GM18505 (cell line): ENCODE measurements around the gene FBXO41.
"Not testable (repeated sequence)": the region's sequence is repeated elsewhere in the genome, so short reads cannot be mapped to it uniquely, and the experiment has no call there.

Experiments used
- ATAC-seq: cut with Tn5 transposase; IDR thresholded peaks from one replicate; pipeline ENCODE4 v1.9.1; 2021; ENCODE audit not compliant: unreplicated experiment
- POLR2A ChIP-seq: IDR thresholded peaks from 4 replicates; pipeline ENCODE4 v1.6.1; 2011; ENCODE audit warnings: borderline replicate concordance; ENCODE audit not compliant: insufficient read depth, insufficient read length; ENCODE audit errors: extremely low read depth

Gene FBXO41

DNA sequence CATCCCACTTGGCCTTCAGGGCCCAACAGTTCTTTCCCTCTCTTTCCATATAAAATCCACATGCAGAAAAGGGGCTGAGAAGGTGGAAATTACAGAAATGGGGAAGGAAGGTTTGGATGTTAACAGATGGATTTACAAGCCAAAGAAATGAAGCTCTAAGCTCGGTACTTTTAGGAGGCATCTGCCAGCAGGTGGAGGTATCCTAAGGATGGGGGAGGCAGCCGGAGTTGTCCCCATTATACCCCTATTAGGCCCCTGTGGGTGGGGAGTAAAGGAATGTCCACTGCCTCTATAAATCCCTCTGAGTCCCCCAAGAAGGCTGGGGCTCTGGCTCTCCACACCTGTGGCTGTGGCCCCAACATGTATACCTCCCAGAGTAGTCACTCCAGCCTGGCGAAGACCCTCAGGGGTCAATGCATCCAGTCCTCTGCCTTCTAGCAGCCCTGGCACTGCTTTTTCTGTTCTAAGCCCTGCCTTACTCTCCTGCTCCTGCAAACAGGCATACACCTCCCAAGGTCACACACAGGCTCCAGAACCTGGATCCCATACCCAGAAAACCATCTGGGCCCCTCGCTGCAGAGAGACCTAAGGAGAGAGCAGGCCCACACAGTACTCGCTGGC is 1.2 kb downstream of the FBXO41 start:
- no peak for ATAC-seq

DNA sequence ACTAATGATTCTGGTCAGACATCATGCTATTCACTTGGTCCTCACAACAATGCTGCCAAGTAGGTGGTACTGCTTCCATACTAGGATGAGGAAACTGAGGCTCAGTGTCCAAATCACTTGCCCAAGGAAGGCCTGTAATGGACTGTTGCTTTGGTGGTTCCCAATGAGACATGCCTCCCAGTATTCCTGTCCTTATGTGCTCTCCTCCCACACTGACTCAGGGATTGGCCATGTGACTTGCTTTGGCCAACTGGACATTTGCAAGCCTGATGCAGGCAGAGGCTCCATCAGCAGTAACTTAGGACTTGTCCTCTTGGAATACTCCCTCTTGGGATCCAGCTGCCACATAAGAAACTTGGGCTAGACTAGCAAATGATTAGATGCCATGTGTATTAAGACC is 3.0 kb downstream of the FBXO41 start:
- no peak for TF ChIP-seq POLR2A
- ATAC-seq: no peak

More for the DNA sequence above, 1.2 kb downstream of the FBXO41 start:
- TF ChIP-seq POLR2A: no peak

DNA sequence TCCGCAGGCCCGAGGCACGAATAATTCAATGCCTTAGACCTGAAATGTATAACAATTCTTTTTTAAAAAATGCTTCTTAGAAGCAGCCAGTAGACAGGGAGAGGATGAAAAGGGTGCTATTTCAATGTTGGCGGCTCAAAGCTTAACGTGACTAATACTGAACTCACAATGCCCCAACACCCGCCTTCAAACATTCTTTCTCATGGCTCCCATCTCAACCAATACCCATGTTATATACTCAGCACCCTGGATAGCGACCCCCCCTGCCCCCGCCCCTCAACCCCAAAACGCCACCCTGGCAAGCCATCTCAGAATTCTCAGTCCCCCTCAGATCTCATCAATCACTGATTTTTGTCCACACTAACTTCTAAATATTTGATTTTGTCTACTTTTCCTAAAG is 4.4 kb downstream of the FBXO41 start:
- no peak for ATAC-seq
- TF ChIP-seq POLR2A: no peak

DNA sequence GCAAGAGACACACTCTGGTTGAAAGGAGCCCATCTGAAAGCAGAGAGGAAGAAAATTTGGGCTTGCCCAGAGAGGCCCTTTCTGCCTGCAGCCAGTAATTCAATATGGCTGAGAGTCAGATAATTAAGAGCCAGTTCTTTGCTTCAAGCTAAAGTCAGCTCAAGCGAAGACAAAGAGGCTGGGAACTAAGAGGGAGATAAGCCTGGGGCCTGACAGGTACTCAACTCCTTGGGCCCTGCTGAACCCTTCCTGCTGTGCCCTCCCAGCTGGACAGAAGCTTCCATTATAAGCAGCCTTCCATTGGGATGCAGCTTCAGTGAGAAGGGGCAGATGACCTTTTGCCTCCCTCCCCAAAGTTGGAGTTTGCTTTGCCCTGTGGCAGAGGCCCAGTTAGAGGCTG is 12.0 kb downstream of the FBXO41 start:
- TF ChIP-seq POLR2A: no peak
- no peak for ATAC-seq

DNA sequence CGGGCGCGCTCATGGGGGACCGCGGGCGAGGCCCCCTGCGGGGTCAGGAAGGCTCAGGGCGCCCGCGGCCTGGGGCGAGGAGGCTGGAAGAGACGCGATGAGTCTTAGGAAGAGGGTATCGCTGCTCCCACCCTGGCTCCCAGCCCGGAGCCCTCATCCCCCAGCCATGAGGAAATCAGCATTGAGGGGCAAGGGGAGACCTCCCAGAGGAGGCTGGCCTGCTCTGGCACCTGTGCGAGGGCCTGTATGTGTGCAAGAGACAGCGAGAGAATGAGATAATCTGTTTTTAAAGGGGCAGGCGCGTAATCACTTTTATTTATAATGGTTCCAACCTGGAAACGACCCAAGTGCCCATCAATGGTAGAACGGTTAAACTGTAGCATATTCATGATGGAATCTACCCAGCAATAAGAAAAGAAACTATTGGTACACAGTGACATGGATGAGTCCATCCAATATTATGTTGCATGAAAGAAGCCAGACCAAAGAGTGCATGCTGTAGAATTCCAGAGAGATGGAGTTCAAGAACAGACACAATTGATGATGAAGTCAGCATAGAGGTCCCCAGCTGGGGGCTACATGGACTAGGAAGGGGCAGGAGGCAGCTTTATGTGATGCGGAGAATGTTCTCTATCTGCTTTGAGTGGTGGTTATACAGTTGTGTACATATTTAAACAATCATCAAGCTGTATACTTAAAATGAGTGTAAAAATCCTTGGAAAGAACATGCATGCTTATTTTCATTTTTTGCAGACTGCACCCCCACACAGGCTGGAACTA is 14.4 kb downstream of the FBXO41 start:
- peak; percentile 5 for ATAC-seq
- TF ChIP-seq POLR2A: no peak

DNA sequence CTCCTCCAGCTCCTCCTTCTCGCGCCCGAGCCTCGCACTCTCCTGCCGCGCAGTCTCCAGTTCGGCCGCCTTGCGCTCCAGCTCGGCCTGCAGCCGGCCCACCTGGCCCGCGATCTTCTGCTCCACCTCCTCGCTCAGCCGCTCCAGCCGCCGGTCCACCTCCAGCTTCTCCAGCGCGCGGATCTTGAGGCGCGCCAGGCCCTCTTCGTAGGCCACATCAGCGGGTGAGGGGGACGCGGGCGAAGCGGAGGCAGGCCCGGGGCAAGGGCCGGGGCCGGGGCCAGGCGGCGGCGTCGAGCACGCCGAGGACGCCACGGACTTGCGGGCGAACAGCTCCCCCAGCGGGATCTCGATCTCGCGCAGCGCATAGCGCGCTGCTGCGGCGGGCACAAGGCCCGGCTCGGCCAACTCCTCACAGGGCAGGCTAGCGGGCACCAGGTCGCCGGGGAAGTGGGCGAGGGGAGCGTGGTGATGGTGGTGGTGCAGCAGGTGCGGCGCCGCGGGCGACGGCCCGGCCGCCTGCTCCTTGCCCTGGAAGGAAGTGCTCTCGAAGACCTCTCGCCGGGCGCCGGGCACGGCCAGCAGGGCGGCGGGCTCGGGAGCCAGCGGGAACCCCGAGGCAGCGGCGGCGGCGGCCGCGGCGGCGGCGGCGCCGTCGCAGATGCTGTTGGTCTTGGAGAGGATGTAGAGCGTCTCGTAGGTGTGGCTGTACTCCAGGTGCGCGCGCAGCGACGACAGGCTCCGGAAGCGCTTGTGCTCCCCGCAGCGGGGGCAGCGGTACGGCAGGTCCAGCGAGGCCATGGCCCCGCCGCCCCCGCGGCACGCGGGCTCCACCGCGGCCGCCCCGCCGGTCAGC is 15.2 kb downstream of the FBXO41 start:
- peak; percentile 74 for ATAC-seq
- peak; percentile 59 for TF ChIP-seq POLR2A

DNA sequence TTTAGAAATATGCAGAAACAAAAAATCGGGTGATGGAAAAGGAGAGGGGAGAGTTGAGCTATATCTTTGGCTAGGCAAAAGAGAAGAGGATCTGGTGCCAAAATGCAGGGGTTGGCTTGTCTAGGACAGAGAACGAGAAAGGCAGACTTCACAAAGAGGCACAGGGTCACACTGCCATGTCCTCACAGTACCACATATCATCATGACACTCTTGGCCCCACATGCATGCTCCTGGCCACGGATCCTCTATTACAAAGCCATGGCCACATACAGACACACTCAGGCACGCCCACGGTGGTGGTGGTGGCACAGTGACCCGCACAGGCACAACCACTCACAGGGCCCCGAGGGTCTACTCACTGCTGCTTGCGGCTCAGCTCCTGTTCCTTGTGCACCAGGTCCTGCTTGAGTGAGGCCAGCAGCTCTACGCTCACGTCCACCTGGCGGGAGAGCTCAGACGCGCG is 15.9 kb downstream of the FBXO41 start:
- no peak for TF ChIP-seq POLR2A
- no peak for ATAC-seq

DNA sequence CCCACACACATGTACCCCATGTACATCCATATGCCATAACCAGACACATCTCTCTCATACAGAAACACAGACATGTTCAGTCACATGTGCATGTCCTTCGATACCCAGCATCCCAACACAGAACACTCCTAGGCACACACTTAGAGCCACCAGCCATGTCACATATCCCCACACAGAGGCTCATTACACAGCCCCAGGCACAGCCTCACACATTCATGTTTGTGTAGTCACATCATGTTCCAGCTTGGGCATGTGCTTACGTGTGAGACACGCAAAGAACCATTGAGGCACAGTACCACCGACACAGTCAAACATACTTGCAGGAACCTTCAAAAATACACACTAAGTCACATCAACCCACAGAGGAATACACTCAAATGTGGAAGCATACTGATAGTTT is 17.3 kb downstream of the FBXO41 start:
- no peak for ATAC-seq
- no peak for TF ChIP-seq POLR2A

DNA sequence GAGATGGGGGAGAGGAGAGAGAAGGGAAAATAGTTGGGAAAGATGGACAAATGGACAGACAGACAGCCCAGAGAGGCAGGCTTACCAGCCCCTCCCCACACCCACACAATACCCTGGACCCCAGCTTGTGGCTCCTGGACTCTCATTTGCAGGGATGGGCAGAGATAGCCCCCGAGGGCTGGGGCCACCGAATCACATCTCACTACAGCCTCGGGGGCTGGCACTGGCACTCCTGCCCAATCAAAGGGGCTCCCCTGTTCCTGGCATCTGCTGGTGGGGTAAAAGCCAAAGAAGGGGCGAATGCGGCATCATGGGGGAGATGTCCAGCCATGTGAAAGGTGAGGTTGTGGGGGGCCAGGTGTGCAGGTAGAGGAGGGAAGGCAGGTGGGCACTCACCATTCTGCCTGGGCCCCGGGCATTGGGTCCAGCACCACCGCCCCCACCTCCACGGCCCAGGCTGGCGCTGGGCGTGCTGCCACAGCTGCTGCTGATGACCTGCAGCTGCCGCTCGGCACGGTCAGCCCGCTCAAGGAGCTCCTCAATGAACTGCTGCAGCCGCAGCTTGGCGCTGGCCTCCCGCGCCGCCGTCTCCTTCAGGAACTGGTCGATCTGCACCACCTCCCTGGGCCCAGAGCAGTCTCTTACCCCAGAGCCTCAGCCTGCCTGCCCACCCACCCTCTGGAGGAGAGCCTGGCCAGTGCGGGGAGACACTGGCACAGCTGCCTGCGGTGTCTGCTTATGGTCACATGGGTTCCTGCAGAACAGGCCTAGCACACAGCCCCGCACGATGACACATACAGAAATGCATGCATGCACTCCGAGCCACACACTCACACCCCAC is 18.0 kb downstream of the FBXO41 start:
- no peak for ATAC-seq
- no peak for TF ChIP-seq POLR2A

DNA sequence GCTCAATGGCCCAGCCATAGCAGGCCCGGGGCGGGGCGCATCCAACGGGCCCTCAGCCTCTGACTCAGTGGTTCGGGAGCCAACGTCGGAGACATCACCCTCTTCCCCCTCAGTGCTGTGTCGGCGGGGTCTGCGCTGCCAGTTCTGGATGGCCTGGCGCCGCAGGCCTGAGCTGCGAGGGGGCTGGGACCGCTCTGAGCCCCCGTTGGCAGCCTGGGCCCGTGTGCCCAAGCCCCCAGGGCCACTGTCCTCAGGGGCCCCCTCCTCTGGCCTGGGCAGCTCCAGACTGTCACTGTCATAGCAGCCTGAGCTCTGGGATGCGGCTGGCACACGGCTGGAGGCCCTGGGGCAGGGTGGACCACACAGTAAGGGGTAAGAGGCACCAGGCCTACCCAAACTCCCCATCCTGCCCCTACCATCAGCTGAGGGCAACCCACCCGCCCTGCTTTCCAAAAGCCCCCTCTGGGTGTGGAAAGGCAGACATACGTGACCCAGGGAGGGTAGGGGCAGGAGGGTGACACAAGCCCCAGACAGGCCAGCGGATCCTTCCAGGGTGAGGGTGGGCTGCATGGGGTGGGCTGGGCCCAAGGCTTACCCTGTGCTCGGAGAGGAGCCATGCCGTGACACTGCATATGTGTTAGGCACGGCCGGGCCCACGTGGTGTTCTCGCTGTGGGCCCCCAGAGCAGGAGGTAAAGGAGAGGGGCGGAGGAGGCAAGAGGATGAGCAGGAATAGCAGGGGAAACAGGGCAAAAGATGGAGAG is 18.8 kb downstream of the FBXO41 start:
- ATAC-seq: no peak
- TF ChIP-seq POLR2A: no peak

DNA sequence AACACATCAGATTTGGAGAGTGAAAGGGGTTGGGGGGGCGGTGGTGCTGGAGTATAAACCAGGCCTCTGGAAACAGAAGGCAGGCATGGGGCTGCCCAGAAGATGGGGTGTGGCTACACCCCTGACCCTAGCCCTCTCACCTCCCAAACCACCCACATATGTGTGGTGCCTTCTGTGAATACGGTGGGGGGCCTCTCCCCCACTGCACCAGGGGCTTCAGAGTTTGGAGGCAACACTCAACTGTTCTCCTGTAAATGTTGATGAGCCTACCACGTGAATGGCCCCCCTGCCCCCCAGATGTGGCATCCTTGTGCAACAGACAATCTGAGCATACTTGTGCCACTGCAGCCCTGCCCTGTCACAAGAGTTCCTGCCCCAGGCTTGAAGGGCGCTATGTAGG is 19.5 kb downstream of the FBXO41 start:
- no peak for TF ChIP-seq POLR2A
- no peak for ATAC-seq

DNA sequence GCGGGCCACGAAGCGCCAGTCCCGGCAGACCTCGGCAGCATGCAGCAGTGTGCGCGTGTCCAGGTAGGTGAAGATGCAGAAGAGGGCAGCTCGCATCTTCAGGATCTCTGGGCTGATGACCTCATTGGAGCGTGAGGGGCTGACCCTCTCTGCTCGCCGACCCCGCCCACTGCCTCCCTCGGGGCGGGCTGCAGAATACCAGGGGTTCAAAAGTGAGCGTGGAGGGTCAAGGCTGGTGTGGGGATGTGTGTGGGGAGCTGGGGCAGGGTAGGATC is 20.0 kb downstream of the FBXO41 start:
- no peak for TF ChIP-seq POLR2A
- ATAC-seq: no peak

DNA sequence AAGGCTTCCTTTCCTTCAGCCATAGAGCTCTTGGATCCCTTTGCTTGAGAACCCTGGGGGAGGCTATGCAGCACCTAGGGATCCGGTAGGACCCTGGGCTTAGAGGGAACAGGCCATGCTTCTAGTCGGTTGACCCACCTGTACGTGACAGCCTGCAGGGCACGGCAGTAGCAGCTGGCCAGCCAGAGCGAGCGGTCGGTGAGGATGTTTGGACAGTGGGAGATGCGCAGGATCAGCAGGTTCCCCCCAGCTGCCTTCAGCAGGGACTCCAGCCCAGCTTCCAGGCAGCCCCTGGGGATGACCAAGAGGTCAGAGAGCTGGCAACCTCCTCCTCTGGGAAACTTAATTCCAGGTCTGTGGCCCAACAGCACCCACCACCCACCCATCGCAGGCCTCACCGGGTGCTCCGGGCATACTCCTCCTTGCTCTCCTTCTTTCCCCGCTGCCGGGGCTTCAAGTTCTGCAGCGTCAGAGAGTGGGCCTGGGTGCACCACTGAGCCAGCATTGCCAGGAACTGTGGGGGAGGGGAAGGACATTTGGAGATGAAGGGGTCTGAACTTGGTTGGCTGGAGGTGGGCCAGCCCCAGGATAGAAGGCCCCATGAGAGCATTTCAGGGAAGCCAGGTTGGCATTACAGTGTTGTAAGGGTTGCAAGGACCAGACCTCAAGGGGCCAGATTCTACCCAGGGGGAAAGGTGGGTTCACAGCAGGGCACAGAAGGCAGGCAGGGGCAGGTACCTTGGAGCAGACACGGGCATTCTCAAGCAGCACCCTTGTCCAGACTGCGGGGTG is 20.5 kb downstream of the FBXO41 start:
- ATAC-seq: no peak
- no peak for TF ChIP-seq POLR2A

DNA sequence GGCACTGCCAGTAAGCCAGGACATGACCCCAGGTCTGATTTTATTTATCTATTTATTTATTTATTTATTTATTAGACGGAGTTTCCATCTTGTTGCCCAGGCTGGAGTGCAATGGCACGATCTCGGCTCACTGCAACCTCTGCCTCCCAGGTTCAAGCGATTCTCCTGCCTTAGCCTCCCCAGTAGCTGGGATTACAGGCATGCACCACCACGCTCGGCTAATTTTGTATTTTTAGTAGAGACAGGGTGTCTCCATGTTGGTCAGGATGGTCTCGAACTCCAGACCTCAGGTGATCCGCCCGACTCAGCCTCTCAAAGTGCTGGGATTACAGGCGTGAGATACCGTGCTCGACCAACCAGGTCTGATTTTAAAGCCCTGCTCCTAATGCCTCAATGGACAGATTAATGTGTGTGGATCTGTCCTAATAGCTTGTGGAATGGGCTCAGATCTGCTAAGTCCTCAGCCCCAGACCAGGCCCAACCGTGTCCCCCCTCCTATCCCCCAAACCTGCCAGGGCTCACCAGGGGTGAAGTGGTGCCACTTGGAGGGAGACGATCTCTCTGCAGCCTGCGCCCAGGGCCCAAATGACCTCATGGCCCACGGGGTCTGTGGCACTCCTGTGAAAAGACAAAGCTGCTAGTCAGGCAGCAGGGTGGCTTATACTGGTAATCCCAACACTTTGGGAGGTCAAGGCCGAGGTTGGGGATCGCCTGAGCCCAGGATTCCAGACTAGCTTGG is 21.4 kb downstream of the FBXO41 start:
- ATAC-seq: not testable (repeated sequence)
